Posterior cingulate gyrus (tissue), 11 donors: ENCODE results near the gene GLI3.
A peak's percentile ranks its signal among the peaks of the same experiment; 100 is the strongest.

Source experiments
- DNase-seq, 10 donors: peaks; one replicate each; pipeline versions ENCODE4 v3.0.0 to v3.0.0-alpha.2; 2020 to 2021; ENCODE audit warnings: mixed read lengths in 3 of 10
- intact Hi-C: fragments of 100-400 bp; cut with DNase I; formaldehyde crosslinking; loops from one replicate; pipeline ENCODE4 v1.15.1; 2023

GLI3 gene

DNA sequence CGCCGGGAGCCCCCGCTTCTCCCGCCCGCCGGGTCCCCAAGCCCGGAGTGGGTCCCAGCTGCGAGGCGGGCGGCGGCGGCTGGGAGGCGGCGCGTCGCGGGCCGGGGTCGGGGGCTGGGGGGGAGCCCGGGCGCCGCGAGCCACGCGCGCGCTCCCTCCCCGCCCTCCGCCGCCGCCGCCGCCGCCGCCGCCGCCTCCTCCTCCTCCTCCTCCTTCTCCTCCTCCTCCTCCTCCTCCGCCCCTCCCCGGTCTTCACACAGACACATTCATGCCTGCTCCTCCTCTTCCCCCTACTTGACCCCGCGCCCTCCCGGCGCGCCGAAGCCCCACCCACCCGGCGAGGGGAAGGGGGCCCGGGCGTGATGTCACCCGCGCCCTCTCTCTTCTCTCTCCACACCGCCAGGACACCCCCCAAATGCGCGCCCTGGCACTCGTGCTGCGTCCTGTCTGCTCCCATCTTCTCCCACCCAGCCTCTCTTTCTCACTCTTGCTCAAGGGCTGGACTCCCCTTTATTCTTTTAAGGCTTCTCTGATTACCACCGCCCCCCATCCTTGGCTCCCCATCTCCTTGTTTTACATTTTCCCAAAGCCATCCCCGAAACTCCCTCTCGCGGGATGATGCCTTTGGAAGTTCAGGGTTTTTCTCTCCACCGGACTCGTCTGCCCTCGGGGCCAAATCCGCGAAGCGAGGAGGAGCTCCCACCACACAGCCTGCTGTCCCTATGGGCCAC, 967 bp upstream of the GLI3 start:
- intact Hi-C loops: no loop called here
- peak in 8 of 10 donors; percentile 16 to 81 (median 30) for DNase-seq

DNA sequence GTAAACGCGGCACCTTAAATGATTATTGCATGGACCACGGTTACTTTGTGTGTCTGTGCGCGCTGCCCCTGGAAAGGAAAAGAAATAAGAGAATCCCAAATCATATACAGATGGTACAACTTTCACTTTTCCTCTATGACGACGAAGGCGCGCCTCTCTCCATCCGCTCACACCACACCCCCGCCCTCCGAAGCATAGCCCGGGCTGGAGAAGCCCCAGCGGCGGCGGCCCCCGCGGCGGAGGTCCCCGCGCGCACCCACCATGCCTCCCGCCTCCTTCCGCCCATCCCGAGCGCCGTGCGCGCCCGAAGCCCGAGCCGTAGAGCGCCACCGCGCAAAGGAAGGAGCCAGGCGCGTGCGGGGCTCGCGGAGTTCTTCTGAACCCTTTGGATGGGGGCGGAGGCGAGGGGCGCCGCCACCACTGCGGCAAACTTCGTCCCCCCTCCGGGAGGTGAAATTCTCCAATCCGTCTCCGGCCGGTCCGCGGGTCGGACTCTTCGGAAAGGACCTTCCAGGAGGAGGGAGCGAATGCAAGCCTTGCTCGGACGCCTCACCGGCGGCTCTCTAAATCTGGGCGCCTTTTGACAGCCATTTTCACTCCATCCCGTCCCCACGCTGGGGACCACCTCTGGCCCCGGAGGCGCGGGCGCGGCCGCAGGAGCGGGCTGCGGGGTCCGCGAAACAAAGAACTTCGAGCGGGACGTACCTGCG, 588 bp downstream of the GLI3 start:
- intact Hi-C loops: no loop called here
- DNase-seq: peak in 8 of 10 donors; percentile 11 to 87 (median 28)

DNA sequence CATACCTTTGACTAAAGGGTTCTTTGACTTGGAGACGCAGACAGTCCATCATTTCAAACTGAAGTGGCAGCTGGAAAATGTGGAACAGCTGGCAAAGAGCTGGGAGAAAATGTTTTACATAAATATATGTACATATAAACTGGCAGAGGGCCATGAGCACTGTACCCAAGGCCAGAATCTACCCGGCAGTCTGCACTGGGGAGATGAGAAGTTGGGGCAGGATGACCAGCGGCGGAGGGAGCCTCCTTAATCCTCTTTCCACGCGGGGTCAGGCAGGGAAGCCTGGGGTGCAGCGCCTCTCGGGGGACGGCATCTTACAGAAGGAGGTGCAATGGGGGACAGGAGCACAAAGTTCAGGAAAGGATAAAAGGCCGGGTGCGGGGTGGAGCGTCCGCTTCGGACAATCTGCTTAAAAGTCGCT, 1.3 kb downstream of the GLI3 start:
- DNase-seq: peak in 1 of 10 donors; percentile 70
- intact Hi-C loops: no loop called here

DNA sequence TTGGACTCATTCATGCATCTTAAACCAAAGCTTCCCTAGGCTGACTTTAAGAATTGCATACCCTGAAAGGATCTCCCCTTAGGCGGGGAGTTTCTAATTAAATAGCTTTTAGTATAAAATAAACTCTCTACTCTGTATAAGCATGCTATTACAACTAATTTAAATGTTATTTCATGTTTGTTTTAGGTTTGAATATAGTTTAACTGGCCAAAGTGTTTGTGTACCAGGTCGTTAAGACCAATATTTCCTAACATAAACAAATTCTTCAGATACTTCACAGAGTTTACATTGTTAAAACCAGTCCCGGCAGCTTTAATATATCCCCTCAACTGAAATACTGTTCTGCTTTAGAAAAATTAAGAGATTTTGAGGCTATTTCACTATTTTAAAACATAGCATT, 2.3 kb downstream of the GLI3 start:
- intact Hi-C loops: no loop called here
- no peak for DNase-seq

GRCh38 chr7:42233695-42234331, 3.2 kb downstream of the GLI3 start:
- intact Hi-C loops: no loop called here
- no peak for DNase-seq

DNA sequence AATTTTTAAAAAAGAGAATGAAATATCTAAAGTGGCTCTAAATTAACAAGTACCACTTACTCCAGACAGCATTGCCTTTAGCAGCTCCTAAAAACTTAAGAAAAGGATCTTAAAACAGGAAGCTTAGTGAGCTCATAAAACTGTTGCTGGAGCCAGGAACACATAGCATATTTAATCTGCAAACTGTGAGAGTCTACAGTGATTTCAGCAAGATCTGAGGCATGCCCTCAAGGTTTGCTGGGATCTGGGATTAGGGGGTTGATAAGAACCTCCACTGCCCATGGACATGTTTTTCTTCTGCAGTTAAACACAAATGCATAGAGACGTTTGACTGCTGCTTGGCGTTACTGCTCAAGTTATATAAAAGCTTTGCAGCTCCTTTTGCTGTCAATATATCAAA, 3.8 kb downstream of the GLI3 start:
- intact Hi-C loops: no loop called here
- DNase-seq: no peak

- intact Hi-C loops: no loop called here
- no peak for DNase-seq
Measured at GRCh38 chr7:42232275-42232674, 4.7 kb downstream of the GLI3 start.

GRCh38 chr7:42231043-42231787, 5.8 kb downstream of the GLI3 start:
- no peak for DNase-seq
- intact Hi-C loops: no loop called here

- DNase-seq: peak in 3 of 10 donors; percentile 17 to 69 (median 26)
- intact Hi-C loops: no loop called here
Measured at GRCh38 chr7:42227936-42228591, 8.9 kb downstream of the GLI3 start.

DNA sequence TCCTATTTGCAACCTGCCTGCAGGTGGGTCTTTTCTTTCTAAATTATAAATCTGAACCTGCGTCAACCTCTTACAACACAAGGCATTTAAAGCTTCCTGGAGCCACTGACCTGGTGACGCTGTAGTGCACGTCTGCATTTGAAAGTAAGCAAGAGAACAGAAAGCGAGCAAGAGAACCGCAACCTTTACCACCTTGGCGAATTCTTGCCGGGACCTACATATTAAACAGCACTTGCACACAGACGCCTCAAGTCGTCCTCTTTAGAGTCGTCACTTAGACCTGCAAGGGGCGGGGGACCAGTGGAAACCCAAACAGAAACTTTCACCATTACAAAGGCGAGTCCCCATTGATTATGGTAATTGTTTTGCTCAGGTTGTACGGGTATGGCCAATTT, 9.5 kb downstream of the GLI3 start:
- DNase-seq: no peak
- intact Hi-C loops: no loop called here

DNA sequence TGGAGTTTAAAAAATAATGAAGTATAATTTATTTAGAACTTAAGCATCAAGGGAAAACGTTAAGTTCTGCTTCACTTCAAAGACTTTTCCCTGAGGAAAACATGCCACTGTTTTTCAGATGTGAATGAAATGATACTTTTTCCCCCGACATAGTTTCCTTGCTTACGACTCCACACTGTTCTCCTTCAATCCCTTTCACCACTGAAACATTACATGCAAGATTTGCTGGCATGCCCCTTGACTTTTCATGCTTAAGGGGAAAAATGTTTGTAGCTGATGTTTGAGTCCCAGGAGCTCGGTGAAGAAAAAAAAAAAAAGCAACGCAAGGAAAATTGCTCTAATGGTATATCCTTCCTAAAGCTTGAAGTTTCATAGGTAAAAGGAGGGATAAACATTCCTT, 10.0 kb downstream of the GLI3 start:
- intact Hi-C loops: no loop called here
- no peak for DNase-seq

DNA sequence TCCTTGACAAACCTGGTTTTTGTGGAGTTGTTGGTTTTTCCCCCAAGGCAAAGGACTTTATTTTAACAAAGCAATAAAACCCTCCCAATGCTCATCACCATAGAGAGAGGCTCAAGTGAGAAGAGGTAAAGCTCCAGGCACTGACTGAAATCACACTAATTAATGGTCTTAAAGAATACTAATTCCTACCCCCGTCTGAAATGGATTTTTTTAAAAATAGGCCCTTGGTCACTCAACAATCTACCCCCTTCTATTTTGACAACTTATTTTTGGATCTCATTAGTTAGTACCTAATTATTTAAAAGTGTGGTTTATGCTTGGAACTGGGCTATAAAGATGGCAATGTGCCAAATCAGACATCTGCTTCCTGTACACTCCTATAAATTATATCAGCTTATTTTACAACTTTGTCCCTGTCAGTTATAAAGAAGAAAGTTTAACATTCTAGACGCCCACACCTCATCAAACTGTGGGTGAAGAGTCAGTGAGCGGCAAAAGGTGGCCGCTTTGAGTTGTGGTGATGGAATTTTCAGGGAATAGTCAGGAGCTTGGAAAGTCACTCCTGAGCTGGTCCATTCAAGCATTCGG, 10.6 kb downstream of the GLI3 start:
- intact Hi-C loops: no loop called here
- DNase-seq: no peak

DNA sequence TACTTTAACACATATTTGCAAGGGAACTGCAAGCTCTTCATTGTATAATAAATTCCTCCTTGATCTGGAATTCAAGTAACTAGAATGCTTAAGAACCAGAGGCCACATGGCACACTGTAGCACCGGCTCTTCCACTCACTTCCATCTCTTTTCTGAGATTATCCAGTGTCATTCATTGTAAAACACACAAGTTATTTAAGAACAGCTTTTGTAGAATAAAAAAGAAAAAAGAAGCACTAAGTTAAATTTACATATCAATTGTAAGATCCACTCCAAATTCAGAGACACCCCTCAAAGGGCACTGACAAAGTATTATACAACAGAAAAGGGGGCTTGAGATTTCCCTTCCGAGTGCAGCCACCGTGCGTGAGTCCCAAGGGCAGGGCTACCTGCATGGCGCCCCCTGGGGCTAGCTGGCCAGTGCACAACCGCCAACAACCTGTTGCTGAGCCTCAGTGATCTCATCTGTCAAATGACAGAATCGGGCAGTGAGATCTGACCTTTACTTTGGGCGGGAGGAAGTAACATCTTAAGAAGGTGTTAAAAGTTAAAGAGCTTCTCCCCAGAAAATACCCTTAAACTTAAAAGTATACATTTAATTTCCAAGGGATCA, 12.5 kb downstream of the GLI3 start:
- intact Hi-C loops: no loop called here
- no peak for DNase-seq

DNA sequence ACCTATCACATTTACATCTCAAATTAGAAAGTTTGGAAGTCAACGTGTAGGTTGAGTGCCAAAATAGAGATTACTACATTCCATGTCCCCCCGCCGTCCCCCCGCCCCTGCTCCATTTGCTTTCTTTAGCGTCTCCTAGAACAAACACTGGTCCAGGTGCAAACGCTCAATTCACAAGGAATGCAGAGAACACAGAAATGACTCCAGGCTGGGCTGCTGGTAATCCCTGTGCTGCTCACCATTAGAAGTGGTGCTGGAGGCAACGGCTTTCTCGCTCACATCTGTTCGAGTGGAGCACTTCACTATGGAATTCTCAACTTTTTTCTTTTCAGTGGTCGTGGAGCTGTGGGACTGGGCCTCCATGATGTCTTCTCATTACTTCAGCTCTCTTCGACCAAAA, 14.1 kb downstream of the GLI3 start:
- intact Hi-C loops: no loop called here
- DNase-seq: no peak

GRCh38 chr7:42222125-42222524, 14.9 kb downstream of the GLI3 start:
- intact Hi-C loops: no loop called here
- DNase-seq: no peak

- no peak for DNase-seq
- intact Hi-C loops: no loop called here
Measured at GRCh38 chr7:42221304-42221703, 15.7 kb downstream of the GLI3 start.

- intact Hi-C loops: no loop called here
- DNase-seq: no peak
Measured at GRCh38 chr7:42219447-42219846, 17.6 kb downstream of the GLI3 start.

DNA sequence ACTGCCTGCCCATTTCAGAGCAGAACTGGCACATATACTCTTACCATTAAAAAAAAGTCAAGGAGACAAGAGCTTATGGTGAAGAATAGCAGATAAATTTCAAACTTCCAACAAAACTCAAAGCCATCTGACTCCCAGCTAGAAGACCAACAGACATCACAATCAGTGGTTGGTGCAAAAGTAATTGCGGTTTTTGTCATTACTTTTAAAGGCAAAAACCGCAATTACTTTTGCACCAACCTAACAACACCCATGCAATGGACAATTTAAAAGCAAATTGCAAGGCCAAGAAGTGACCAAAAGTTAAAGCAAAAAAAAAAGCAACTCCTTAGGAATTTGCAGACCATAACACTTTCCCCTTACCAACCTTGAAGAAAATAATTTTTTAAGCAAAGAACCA, 18.8 kb downstream of the GLI3 start:
- no peak for DNase-seq
- intact Hi-C loops: no loop called here

GRCh38 chr7:42217548-42217947, 19.5 kb downstream of the GLI3 start:
- intact Hi-C loops: no loop called here
- DNase-seq: no peak

- DNase-seq: no peak
- intact Hi-C loops: no loop called here
Measured at GRCh38 chr7:42217053-42217452, 20.0 kb downstream of the GLI3 start.
